Sciatic nerve (tissue), 2 donors: ENCODE data around the gene SSBP4. TPM values are rescaled to one million over a fixed set of nuclear protein-coding genes. Genes with fewer than 3 reads are reported as not detected.
A peak's percentile ranks its signal among the peaks of the same experiment; 100 is the strongest.

Experiments used
- ATAC-seq: fragments of 200-7000 bp; cut with Tn5 transposase; one replicate; pipeline ENCODE4 v1.9.1; 2020; ENCODE audit warnings: mild to moderate bottlenecking, moderate library complexity
- DNase-seq: peaks from one replicate; pipeline ENCODE4 v3.0.0-alpha.2; 2020; ENCODE audit warnings: low spot score
- intact Hi-C: fragments of 100-400 bp; cut with DNase I; formaldehyde crosslinking; loops from one replicate; pipeline ENCODE4 v1.14.2; 2022
- total RNA-seq: library from RNA; stranded (reverse); fragmentation: NEBNext Ultra II Directional; extraction: Animal tissue kit (Norgen Biotek cat#: 25700); gene quantifications from one replicate; pipeline ENCODE4 v1.2.1, GENCODE V29; 2021
- donor health status: DM: no; HTN: no; CAD: no.
- donor health status: DM: no; HTN: no; CAD: no.

SSBP4 gene
- total RNA-seq, 1 donor from 2014 or later: 82.5 TPM

- DNase-seq (no peak), ATAC-seq (peak; percentile 0)
- intact Hi-C loops: no loop called here
Observed at GRCh38 chr19:18439025-18439909, 20.1 kb downstream of the SSBP4 start.

GRCh38 chr19:18439910-18440237 lies 20.7 kb downstream of the SSBP4 start:
- DNase-seq (no peak), ATAC-seq (no peak)
- intact Hi-C loops: no loop called here

- no peak for ATAC-seq
- intact Hi-C loops: no loop called here
- DNase-seq: no peak
Observed at GRCh38 chr19:18440415-18440877, 21.2 kb downstream of the SSBP4 start.

- ATAC-seq: no peak
- intact Hi-C loops: no loop called here
Observed at GRCh38 chr19:18440936-18441803, 22.0 kb downstream of the SSBP4 start.

GRCh38 chr19:18441804-18442788 lies 22.9 kb downstream of the SSBP4 start:
- intact Hi-C loops: no loop called here
- ATAC-seq: no peak

More at GRCh38 chr19:18440936-18441803, 22.0 kb downstream of the SSBP4 start:
- DNase-seq: no peak

GRCh38 chr19:18442941-18443340 lies 23.7 kb downstream of the SSBP4 start:
- intact Hi-C loops: no loop called here
- DNase-seq (no peak), ATAC-seq (no peak)

More at GRCh38 chr19:18441804-18442788, 22.9 kb downstream of the SSBP4 start:
- no peak for DNase-seq

- intact Hi-C loops: no loop called here
- ATAC-seq: no peak
- DNase-seq: no peak
Observed at GRCh38 chr19:18443406-18443805, 24.2 kb downstream of the SSBP4 start.

GRCh38 chr19:18443831-18444230 lies 24.6 kb downstream of the SSBP4 start:
- intact Hi-C loops: no loop called here
- DNase-seq (no peak), ATAC-seq (no peak)

- ATAC-seq: no peak
- intact Hi-C loops: no loop called here
Observed at GRCh38 chr19:18444513-18444912, 25.3 kb downstream of the SSBP4 start.

GRCh38 chr19:18445262-18445948 lies 26.2 kb downstream of the SSBP4 start:
- intact Hi-C loops: no loop called here

More at GRCh38 chr19:18444513-18444912, 25.3 kb downstream of the SSBP4 start:
- no peak for DNase-seq

GRCh38 chr19:18446145-18446810 lies 27.1 kb downstream of the SSBP4 start:
- ATAC-seq (no peak), DNase-seq (no peak)
- intact Hi-C loops: no loop called here

More at GRCh38 chr19:18445262-18445948, 26.2 kb downstream of the SSBP4 start:
- no peak for DNase-seq
- no peak for ATAC-seq

- no peak for ATAC-seq
- no peak for DNase-seq
- intact Hi-C loops: no loop called here
Observed at GRCh38 chr19:18446811-18447359, 27.7 kb downstream of the SSBP4 start.

GRCh38 chr19:18449552-18449951 lies 30.4 kb downstream of the SSBP4 start:
- DNase-seq: no peak
- intact Hi-C loops: no loop called here
- no peak for ATAC-seq

GRCh38 chr19:18450021-18450930 lies 31.1 kb downstream of the SSBP4 start:
- intact Hi-C loops: loop anchor here (10.0 kb wide), 1 partner anchor 395 kb away; no protein-coding TSS in a partner anchor
- ATAC-seq: no peak
- no peak for DNase-seq

- intact Hi-C loops: loop anchor here (10.0 kb wide), 1 partner anchor 394 kb away; no protein-coding TSS in a partner anchor
- DNase-seq (peak; percentile 92), ATAC-seq (peak; percentile 80)
Observed at GRCh38 chr19:18450931-18451836, 32.0 kb downstream of the SSBP4 start.
